Fibroblast of mammary gland (primary cell): ENCODE data around the gene HOXC10.

ENCODE experiments used
- DNase-seq: peaks from one replicate; pipeline ENCODE4 v3.0.0-alpha.2; 2010; ENCODE audit warnings: low read depth
- H3K4me3 ChIP-seq: 2 replicates; pipeline ENCODE4 v1.5.1; 2011; ENCODE audit warnings: low read depth, mild to moderate bottlenecking, low read length, moderate library complexity; ENCODE audit not compliant: control insufficient read depth
- CTCF ChIP-seq: conservative IDR thresholded peaks from 2 replicates; pipeline ENCODE4 v1.5.1; 2011; ENCODE audit warnings: low read depth, low read length, inconsistent platforms; ENCODE audit not compliant: control insufficient read depth, insufficient read depth

The HOXC10 gene

DNA sequence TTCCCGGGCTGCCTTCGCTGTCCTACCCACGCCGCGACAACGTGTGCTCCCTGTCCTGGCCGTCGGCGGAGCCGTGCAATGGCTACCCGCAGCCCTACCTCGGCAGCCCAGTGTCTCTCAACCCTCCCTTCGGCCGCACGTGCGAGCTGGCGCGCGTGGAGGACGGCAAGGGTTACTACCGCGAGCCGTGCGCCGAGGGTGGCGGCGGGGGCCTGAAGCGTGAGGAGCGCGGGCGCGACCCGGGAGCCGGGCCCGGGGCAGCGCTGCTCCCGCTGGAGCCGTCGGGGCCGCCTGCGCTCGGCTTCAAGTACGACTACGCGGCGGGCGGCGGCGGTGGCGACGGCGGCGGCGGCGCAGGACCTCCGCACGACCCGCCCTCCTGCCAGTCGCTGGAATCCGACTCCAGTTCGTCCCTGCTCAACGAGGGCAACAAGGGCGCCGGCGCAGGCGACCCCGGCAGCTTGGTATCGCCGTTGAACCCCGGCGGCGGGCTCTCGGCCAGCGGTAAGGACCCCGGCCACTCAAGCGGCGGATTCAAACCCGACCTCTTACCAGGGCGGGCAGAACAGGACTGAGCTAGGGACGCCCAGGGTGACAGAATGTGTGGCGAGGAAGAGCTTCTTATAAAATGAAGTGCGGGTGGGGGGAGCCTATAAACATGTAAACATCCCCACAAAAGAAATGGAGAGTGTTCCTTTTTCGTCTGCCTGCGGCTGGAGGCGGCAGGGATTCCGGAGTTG lies 29.7 kb upstream of the HOXC10 start:
- no peak for DNase-seq
- no peak overlapping the region for H3K4me3 ChIP-seq
- TF ChIP-seq CTCF, result no peak

DNA sequence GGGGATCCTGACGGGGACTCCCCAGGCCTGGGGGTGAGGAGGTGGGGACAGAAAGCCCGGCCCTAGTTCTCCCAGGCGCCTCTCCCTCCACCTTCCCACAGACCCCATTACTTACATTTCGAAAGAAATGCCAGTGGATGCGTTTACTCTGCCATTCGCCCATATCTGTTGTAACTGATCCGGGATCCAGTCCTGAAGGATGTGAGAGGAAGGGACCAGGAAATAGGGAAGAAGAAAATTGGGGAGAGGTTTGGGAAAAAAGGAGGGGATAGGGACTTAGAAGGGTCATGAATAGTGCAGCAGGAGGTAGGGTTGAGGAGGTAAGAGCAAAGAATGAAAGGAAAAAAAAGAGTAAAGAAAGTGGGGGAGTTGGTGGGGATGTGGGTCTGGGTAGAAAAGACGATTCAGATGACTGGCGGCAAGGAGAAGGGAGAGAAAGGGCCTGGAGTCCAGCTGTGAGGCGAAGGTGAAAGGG lies 29.1 kb upstream of the HOXC10 start:
- no peak for TF ChIP-seq CTCF
- H3K4me3 ChIP-seq, result no peak overlapping the region
- no peak for DNase-seq

GRCh38 chr12:53956251-53956887 lies 28.6 kb upstream of the HOXC10 start:
- DNase-seq, result no peak
- no peak overlapping the region for H3K4me3 ChIP-seq

GRCh38 chr12:53956914-53957536 lies 27.9 kb upstream of the HOXC10 start:
- TF ChIP-seq CTCF, result no peak
- DNase-seq, result no peak
- no peak overlapping the region for H3K4me3 ChIP-seq

More at GRCh38 chr12:53956251-53956887, 28.6 kb upstream of the HOXC10 start:
- no peak for TF ChIP-seq CTCF

GRCh38 chr12:53958128-53958527 lies 26.8 kb upstream of the HOXC10 start:
- no peak for TF ChIP-seq CTCF
- no peak overlapping the region for H3K4me3 ChIP-seq
- no peak for DNase-seq

DNA sequence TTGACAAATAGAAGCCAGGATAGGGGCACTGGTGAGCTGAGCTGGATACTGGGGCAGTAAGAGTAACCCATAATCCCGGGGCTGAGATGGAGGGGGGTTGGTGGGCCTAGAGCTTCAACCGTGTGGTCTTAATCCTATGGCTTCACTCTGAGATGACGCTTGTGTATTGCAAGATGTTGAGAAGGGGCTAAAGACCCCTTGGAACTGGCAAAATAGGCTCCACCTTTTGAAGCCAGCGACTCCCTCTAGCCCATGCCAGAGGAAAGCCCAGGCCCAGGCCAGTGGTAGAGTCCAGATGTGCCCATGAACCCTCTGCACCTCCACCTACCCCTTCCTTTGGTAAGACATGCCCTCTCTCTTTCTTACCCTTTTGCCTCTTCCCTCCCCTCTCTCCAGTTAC lies 25.6 kb upstream of the HOXC10 start:
- no peak overlapping the region for H3K4me3 ChIP-seq
- no peak for TF ChIP-seq CTCF
- no peak for DNase-seq
